GM12892 (cell line): Measurements from ENCODE around the gene CTXN3.

Experiments
- POLR2A ChIP-seq: IDR thresholded peaks from 2 replicates; pipeline ENCODE4 v1.6.1; 2011; ENCODE audit warnings: low read depth, low read length, control low read depth
- POLR2AphosphoS5 ChIP-seq: IDR thresholded peaks from 2 replicates; pipeline ENCODE4 v1.6.1; 2011; ENCODE audit warnings: low read depth, low read length, control low read depth
- TAF1 ChIP-seq: IDR thresholded peaks from 2 replicates; pipeline ENCODE4 v1.6.1; 2011; ENCODE audit warnings: low read depth, mild to moderate bottlenecking, control low read depth, low read length, borderline replicate concordance

DNA sequence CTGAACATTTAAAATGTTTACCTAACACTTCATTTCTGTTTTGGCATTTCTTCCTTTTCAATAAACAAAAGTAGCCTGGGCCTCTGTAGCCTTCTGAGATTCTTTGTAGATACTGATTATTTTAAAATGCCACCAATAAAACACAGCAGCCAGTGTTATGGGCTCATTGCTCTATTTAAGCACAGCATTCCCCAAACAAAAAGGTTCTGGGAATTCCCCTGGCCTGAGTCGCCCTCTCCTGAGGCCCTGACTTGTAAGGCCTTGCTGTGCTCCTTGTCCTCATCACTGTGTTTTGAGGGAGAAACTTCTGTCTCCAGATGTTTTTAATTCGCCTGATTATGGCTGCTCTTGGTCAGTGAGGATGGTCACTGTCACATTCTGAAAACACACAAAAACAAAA lies 33.0 kb upstream of the CTXN3 start:
- no peak for TF ChIP-seq TAF1
- no peak for TF ChIP-seq POLR2AphosphoS5
- no peak for TF ChIP-seq POLR2A
